ENCODE results near the gene TMEM131. TPM values are rescaled to one million over a fixed set of nuclear protein-coding genes. Genes with fewer than 3 reads are reported as not detected.

TMEM131 gene
- total and polyA plus RNA-seq, 11 donors, result 9.3 to 38.3 (median 31.2) TPM

GRCh38 chr2:97708608-97709007, 287.1 kb downstream of the TMEM131 start:
- 91 to 94% (median 92%) methylated on average over 8 of the region's 8 CpGs for WGBS, 4 donors
- intact Hi-C loops (cut with DNase I), result loop anchor here in 5 of 10 donors (2.0 to 10.0 kb wide), 3 partner anchors 39 to 676 kb away; no protein-coding TSS in a partner anchor
- H3K27ac ChIP-seq, result no peak overlapping the region
- H3K27me3 ChIP-seq, result no peaks in the 10 kb centered on the region
- no peak overlapping the region for H3K4me3 ChIP-seq
- no peaks in the 10 kb centered on the region for H3K9me3 ChIP-seq
- H3K4me1 ChIP-seq, result peaks cover 0 to 9% (median 0%) of the 10 kb centered on the region in 12 donors
- no peak for TF ChIP-seq CTCF (IDR thresholded peaks at IDR 0.05)
- no peak for TF ChIP-seq POLR2A (IDR thresholded peaks at IDR 0.05)
- ATAC-seq (no peak), DNase-seq (no peak)
- H3K36me3 ChIP-seq, result no peaks in the 10 kb centered on the region

DNA sequence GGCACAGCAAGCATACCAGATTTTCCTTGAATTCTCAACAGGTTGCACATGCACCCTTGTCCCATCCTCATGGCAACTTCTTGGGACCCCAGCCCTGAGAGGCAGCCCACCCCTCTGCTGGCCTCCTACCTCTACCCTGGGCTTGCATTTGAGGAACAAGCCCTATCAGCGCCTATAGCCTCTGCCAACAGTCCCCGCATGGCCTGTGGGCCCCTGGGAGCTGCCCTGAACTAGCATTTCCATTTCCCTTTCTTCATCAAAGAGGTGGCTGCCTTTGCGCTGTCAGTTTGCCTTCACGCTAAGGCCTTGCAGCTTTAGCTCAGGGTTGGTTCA, 287.7 kb downstream of the TMEM131 start:
- Histone ChIP-seq H3K4me1 (peaks cover 0 to 6% (median 0%) of the 10 kb centered on the region in 12 donors), H3K27me3 (no peaks in the 10 kb centered on the region), H3K4me3 (no peak overlapping the region), H3K27ac (no peak overlapping the region), H3K36me3 (no peaks in the 10 kb centered on the region), H3K9me3 (no peaks in the 10 kb centered on the region)
- intact Hi-C loops (cut with DNase I), result loop anchor here in 5 of 10 donors (2.0 to 10.0 kb wide), 3 partner anchors 39 to 677 kb away; no protein-coding TSS in a partner anchor
- no peak for DNase-seq
- TF ChIP-seq CTCF (IDR thresholded peaks at IDR 0.05) (no peak), POLR2A (IDR thresholded peaks at IDR 0.05) (no peak)
- 66 to 86% (median 81%) methylated on average over 4 of the region's 4 CpGs for WGBS, 4 donors
- ATAC-seq, result no peak

DNA sequence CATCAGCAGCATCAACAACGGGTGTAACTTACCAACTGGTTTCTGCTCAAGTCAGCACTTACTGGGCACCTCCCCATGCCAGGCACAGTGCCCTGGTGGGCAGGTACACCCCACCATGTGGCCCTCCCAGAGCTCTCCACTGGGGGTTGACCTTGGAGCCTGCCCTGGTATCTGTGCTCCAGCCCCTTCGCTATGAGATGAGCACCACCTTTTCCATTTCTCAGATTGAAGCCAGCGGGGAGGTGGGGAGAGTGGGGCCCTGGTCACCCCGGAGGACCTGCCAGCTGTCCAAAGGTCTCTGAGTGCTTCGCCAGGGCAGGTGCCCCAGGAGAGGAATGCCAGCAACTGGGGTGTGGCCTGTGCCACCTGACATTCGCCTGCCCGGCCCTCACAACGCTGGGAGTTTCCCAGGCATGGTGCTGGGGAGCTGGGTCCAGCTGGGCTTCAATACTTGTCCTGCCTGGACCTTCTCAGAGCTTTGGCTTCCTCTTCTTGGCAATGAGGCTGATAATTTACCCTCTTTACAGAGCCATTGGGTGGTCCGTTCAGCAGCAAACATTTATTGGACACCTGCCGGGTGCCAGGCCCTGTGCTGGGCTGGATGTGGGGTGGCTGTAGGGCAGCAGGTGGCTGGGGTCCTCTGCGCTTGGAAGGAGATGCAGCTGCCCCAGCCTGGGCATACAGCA, 288.2 kb downstream of the TMEM131 start:
- H3K4me3 ChIP-seq, result no peak overlapping the region
- ATAC-seq (no peak), DNase-seq (no peak)
- H3K27me3 ChIP-seq, result no peaks in the 10 kb centered on the region
- H3K27ac ChIP-seq, result no peak overlapping the region
- H3K36me3 ChIP-seq, result no peaks in the 10 kb centered on the region
- H3K4me1 ChIP-seq, result peaks cover 0 to 3% (median 0%) of the 10 kb centered on the region in 12 donors
- TF ChIP-seq CTCF (IDR thresholded peaks at IDR 0.05) (no peak), POLR2A (IDR thresholded peaks at IDR 0.05) (no peak)
- no peaks in the 10 kb centered on the region for H3K9me3 ChIP-seq
- 84 to 95% (median 91%) methylated on average over 4 to 11 of the region's 11 CpGs for WGBS, 4 donors
- intact Hi-C loops (cut with DNase I), result loop anchor here in 5 of 10 donors (2.0 to 10.0 kb wide), 3 partner anchors 40 to 677 kb away; no protein-coding TSS in a partner anchor

DNA sequence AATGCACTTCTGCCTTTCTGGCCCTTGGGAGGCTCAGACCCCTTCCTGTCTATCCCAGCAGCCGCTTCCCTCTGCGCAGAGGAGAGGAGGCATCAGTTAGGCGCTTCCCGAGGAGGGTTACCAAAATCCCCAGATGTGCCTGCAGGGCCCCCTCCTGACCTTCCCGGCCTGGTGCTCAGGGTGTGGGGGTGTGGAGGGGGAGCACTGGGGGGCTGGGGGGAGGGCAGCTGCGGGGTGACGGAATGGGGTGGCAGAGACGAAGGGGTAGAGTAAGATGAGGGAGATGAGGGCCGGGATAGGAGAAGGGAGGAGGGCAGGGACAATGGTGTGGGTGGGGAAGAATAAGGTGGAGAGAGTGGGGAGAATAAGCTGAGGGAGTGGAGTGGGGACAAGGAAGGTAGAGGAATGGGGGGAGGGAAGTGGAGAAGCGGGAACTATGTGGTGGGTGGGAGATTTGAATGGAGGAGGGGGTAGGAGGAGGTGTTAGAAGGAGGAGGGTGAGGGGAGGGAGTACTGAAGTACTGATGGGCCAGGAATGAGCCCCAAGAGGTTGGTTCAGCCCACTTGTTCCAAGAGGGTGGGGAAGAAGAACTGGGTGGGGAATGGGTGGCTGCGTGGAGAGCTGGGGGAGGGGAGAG, 288.9 kb downstream of the TMEM131 start:
- no peak for ATAC-seq
- TF ChIP-seq CTCF (IDR thresholded peaks at IDR 0.05) (no peak), POLR2A (IDR thresholded peaks at IDR 0.05) (no peak)
- no peaks in the 10 kb centered on the region for H3K36me3 ChIP-seq
- no peaks in the 10 kb centered on the region for H3K9me3 ChIP-seq
- WGBS, 4 donors, result 75 to 87% (median 78%) methylated on average over 9 to 11 of the region's 11 CpGs
- H3K27ac ChIP-seq, result no peak overlapping the region
- H3K27me3 ChIP-seq, result no peaks in the 10 kb centered on the region
- intact Hi-C loops (cut with DNase I), result loop anchor here in 4 of 10 donors (5.0 to 10.0 kb wide), 2 partner anchors 40 to 678 kb away; no protein-coding TSS in a partner anchor
- H3K4me3 ChIP-seq, result no peak overlapping the region
- no peak for DNase-seq
- peaks cover 0 to 3% (median 0%) of the 10 kb centered on the region in 12 donors for H3K4me1 ChIP-seq

Measured in heart left ventricle (tissue), 16 donors.